ENCODE data around the gene PGD. TPM values are rescaled to one million over a fixed set of nuclear protein-coding genes. Genes with fewer than 3 reads are reported as not detected.

The PGD gene
- total and polyA plus RNA-seq, 2 donors from 2014 or later, result 72.8 to 95.1 TPM

GRCh38 chr1:10431070-10431730 lies 32.3 kb downstream of the PGD start:
- no peak for TF ChIP-seq CTCF (IDR thresholded peaks at IDR 0.05; ENCODE audit: borderline replicate concordance, extremely low read depth, insufficient read depth)
- intact Hi-C loops (cut with DNase I), result no loop called here
- no peaks in the 10 kb centered on the region for H3K9me3 ChIP-seq (ENCODE audit: control insufficient read depth in 2 of 3, insufficient read depth in 1 of 3, low read length in 3 of 3)
- peaks cover 3 to 15% (median 9%) of the 10 kb centered on the region in 3 donors for H3K4me1 ChIP-seq (ENCODE audit: control insufficient read depth in 2 of 3, insufficient read depth in 2 of 3, low read depth in 1 of 3, low read length in 3 of 3)
- H3K36me3 ChIP-seq (ENCODE audit: control insufficient read depth in 2 of 3, insufficient read depth in 3 of 3, low read length in 3 of 3), result no peaks in the 10 kb centered on the region
- peak in 3 of 5 donors; percentile 18 to 49 (median 21) for DNase-seq
- H3K9ac ChIP-seq (ENCODE audit: low read length in 3 of 3), result peak overlapping the region; percentile 27 to 91 (median 83)
- H3K27me3 ChIP-seq (ENCODE audit: control insufficient read depth, insufficient read depth, low read length), result no peaks in the 10 kb centered on the region
- H3K4me3 ChIP-seq (ENCODE audit: low read length in 3 of 3), result peak overlapping the region; percentile 73 to 98 (median 93)
- no peak for FAIRE-seq
- no peak overlapping the region for H3K27ac ChIP-seq (ENCODE audit: low read depth in 2 of 2, low read length in 2 of 2)

DNA sequence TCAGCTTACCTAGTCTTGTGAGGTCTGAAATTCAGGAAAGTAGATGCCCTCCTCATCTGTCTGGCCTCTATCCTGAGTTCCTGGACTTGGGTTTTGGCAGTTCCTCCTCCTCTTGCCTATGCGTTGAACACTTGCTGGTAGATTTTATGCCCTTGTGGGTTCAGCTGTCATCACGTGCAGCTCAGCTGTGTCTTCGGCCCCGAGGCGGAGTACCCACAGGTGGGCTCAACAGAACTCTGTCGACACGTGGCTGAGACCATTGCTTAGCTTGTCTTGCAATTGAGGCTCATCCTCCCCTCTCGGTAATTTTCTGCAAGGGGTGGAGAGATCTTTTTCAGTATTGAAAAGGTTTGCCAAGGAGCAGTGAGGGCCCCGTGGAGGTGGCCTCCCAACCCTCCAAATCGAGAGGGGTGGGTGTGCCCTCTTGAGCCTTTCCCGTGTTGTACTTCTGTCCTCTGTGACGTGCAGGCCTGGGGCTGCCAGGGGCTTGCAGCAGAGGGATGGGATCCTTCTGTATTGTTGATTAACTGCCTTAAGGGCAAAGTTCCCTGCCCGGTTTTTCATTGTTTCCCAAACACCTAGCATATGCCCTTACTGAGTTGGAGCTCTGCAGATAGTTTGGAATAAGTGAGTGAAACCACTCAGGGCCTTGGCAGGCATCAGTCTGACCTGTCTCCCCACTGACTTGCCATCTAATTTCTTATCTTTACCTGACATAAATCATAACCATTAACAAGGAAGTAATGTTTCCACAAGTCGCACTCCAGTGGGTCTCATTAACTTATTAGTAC lies 34.2 kb downstream of the PGD start:
- intact Hi-C loops (cut with DNase I), result no loop called here
- FAIRE-seq (no peak), DNase-seq (peak; percentile 29 to 53 (median 48))
- H3K36me3 ChIP-seq (ENCODE audit: control insufficient read depth in 2 of 3, insufficient read depth in 3 of 3, low read length in 3 of 3), result no peaks in the 10 kb centered on the region
- H3K27ac ChIP-seq (ENCODE audit: low read depth in 2 of 2, low read length in 2 of 2), result peak overlapping the region; percentile 2 to 69
- H3K27me3 ChIP-seq (ENCODE audit: control insufficient read depth, insufficient read depth, low read length), result no peaks in the 10 kb centered on the region
- TF ChIP-seq CTCF (IDR thresholded peaks at IDR 0.05; ENCODE audit: borderline replicate concordance, extremely low read depth, insufficient read depth), result no peak
- peaks cover 3 to 15% (median 9%) of the 10 kb centered on the region in 3 donors for H3K4me1 ChIP-seq (ENCODE audit: control insufficient read depth in 2 of 3, insufficient read depth in 2 of 3, low read depth in 1 of 3, low read length in 3 of 3)
- peak overlapping the region in 1 of 3 donors; percentile 35 for H3K4me3 ChIP-seq (ENCODE audit: low read length in 3 of 3)
- no peaks in the 10 kb centered on the region for H3K9me3 ChIP-seq (ENCODE audit: control insufficient read depth in 2 of 3, insufficient read depth in 1 of 3, low read length in 3 of 3)
- H3K9ac ChIP-seq (ENCODE audit: low read length in 3 of 3), result no peak overlapping the region

DNA sequence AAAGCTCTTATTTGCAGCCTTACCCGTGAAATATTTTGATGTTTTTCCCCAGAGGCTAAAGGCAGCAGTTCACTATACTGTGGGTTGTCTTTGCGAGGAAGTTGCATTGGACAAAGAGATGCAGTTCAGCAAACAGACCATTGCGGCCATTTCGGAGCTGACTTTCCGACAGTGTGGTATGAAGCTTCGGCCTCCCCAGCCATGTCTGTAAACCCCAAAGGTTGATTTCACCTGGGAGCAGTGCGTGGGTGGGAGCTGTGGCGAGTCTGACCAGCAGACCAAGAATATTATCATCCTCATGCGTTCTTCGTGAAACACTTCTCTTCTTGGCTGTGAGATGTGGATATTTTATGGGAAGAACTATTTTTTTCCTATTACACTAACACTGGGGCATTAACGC lies 34.9 kb downstream of the PGD start:
- H3K4me1 ChIP-seq (ENCODE audit: control insufficient read depth in 2 of 3, insufficient read depth in 2 of 3, low read depth in 1 of 3, low read length in 3 of 3), result peaks cover 3 to 15% (median 9%) of the 10 kb centered on the region in 3 donors
- no peak for TF ChIP-seq CTCF (IDR thresholded peaks at IDR 0.05; ENCODE audit: borderline replicate concordance, extremely low read depth, insufficient read depth)
- no peak for FAIRE-seq
- no peak for DNase-seq
- H3K4me3 ChIP-seq (ENCODE audit: low read length in 3 of 3), result peak overlapping the region in 2 of 3 donors; percentile 23 to 35
- intact Hi-C loops (cut with DNase I), result no loop called here
- peak overlapping the region in 1 of 2 donors; percentile 18 for H3K27ac ChIP-seq (ENCODE audit: low read depth in 2 of 2, low read length in 2 of 2)
- no peak overlapping the region for H3K9ac ChIP-seq (ENCODE audit: low read length in 3 of 3)
- no peaks in the 10 kb centered on the region for H3K36me3 ChIP-seq (ENCODE audit: control insufficient read depth in 2 of 3, insufficient read depth in 3 of 3, low read length in 3 of 3)
- no peaks in the 10 kb centered on the region for H3K9me3 ChIP-seq (ENCODE audit: control insufficient read depth in 2 of 3, insufficient read depth in 1 of 3, low read length in 3 of 3)
- no peaks in the 10 kb centered on the region for H3K27me3 ChIP-seq (ENCODE audit: control insufficient read depth, insufficient read depth, low read length)
